ENCODE results near the gene ZNF407.

The ZNF407 gene

GRCh38 chr18:74841248-74841647 is 243.6 kb downstream of the ZNF407 start:
- H3K27me3 ChIP-seq: no peaks in the 10 kb centered on the region
- no peaks in the 10 kb centered on the region for H3K9me3 ChIP-seq
- DNase-seq: no peak
- no peak overlapping the region for H3K4me3 ChIP-seq (ENCODE audit: low read depth, low read length)
- H3K36me3 ChIP-seq: no peaks in the 10 kb centered on the region
- no peaks in the 10 kb centered on the region for H3K4me1 ChIP-seq
- no peak for TF ChIP-seq CTCF (IDR thresholded peaks at IDR 0.05; ENCODE audit: low read depth, low read length)

- no peaks in the 10 kb centered on the region for H3K36me3 ChIP-seq
- no peak for DNase-seq
- H3K9me3 ChIP-seq: no peaks in the 10 kb centered on the region
- no peak overlapping the region for H3K4me3 ChIP-seq (ENCODE audit: low read depth, low read length)
- H3K4me1 ChIP-seq: no peaks in the 10 kb centered on the region
- no peaks in the 10 kb centered on the region for H3K27me3 ChIP-seq
- TF ChIP-seq CTCF (IDR thresholded peaks at IDR 0.05; ENCODE audit: low read depth, low read length): no peak
Measured at GRCh38 chr18:74849301-74849700, 251.6 kb downstream of the ZNF407 start.

- Histone ChIP-seq H3K4me1 (no peaks in the 10 kb centered on the region; the same call in 1 of the 2 replicates), H3K27me3 (no peaks in the 10 kb centered on the region), H3K36me3 (no peaks in the 10 kb centered on the region), H3K9me3 (no peaks in the 10 kb centered on the region), H3K4me3 (ENCODE audit: low read depth, low read length) (no peak overlapping the region)
- no peak for TF ChIP-seq CTCF (IDR thresholded peaks at IDR 0.05; ENCODE audit: low read depth, low read length)
- DNase-seq: no peak
Measured at GRCh38 chr18:74856434-74856833, 258.8 kb downstream of the ZNF407 start.

- H3K4me3 ChIP-seq (ENCODE audit: low read depth, low read length): no peak overlapping the region; the same call in 1 of the 2 replicates
- H3K36me3 ChIP-seq: no peaks in the 10 kb centered on the region
- H3K4me1 ChIP-seq: no peaks in the 10 kb centered on the region; the same call in 1 of the 2 replicates
- no peak for TF ChIP-seq CTCF (IDR thresholded peaks at IDR 0.05; ENCODE audit: low read depth, low read length)
- no peaks in the 10 kb centered on the region for H3K9me3 ChIP-seq
- no peaks in the 10 kb centered on the region for H3K27me3 ChIP-seq
- DNase-seq: no peak
Measured at GRCh38 chr18:74856928-74857327, 259.3 kb downstream of the ZNF407 start.

- no peak for TF ChIP-seq CTCF (IDR thresholded peaks at IDR 0.05; ENCODE audit: low read depth, low read length)
- H3K4me1 ChIP-seq: no peaks in the 10 kb centered on the region; the same call in 1 of the 2 replicates
- no peaks in the 10 kb centered on the region for H3K27me3 ChIP-seq
- DNase-seq: no peak
- H3K36me3 ChIP-seq: no peaks in the 10 kb centered on the region
- H3K9me3 ChIP-seq: no peaks in the 10 kb centered on the region
- no peak overlapping the region for H3K4me3 ChIP-seq (ENCODE audit: low read depth, low read length)
Measured at GRCh38 chr18:74857901-74858300, 260.2 kb downstream of the ZNF407 start.

GRCh38 chr18:74861154-74861553 is 263.5 kb downstream of the ZNF407 start:
- no peaks in the 10 kb centered on the region; the same call in 1 of the 2 replicates for H3K4me1 ChIP-seq
- no peaks in the 10 kb centered on the region for H3K36me3 ChIP-seq
- no peak for DNase-seq
- H3K9me3 ChIP-seq: no peaks in the 10 kb centered on the region
- TF ChIP-seq CTCF (IDR thresholded peaks at IDR 0.05; ENCODE audit: low read depth, low read length): no peak
- H3K27me3 ChIP-seq: no peaks in the 10 kb centered on the region
- no peak overlapping the region for H3K4me3 ChIP-seq (ENCODE audit: low read depth, low read length)

Data from BE2C (cell line).